Esophagus muscularis mucosa (tissue), 4 donors: ENCODE data around the gene SNX10.

Source experiments
- EP300 ChIP-seq: sonication (generic); formaldehyde crosslinking; IDR thresholded peaks from one replicate; pipeline ENCODE4 v1.6.1; 2017; ENCODE audit warnings: antibody characterized with exemption
- POLR2A ChIP-seq: fragments of 450-650 bp; IDR thresholded peaks from one replicate; pipeline ENCODE4 v1.6.1; 2017; ENCODE audit warnings: antibody characterized with exemption, moderate library complexity, mild to moderate bottlenecking, low read depth
- POLR2AphosphoS5 ChIP-seq, 2 donors: sonication (generic); formaldehyde crosslinking; IDR thresholded peaks; one replicate each; pipeline ENCODE4 v1.6.1; 2017; ENCODE audit warnings: antibody characterized with exemption in 2 of 2
- TF ChIP-seq, protein P1 (sequence below), 3 experiments: fragments of 200-600 bp in 2 of 3; fragments of 450-650 bp in 1 of 3; sonication (generic) in 2 of 3; IDR thresholded peaks; one replicate each; pipeline ENCODE4 v1.5.1; 2017 to 2019; ENCODE audit warnings: antibody characterized with exemption in 3 of 3, mild to moderate bottlenecking in 2 of 3, moderate library complexity in 1 of 3

DNA sequence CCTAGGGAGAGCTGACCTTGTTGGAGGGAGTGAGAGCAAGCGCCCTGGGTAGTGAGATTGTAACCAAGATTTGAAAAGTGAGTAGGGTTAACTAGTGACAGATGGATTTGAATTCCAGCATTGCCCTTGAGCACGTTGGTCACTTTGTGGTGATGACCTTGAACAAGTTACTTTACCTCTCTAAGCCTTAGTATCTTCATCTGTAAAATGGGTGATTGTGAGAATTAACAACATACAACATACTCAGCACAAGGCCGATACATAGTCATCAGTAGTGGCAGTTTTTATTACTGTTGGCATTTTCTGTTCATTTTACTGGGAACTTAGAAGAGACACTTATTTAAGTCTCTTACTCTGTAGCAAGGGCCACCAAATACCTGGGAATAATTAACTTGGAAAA is 25.5 kb downstream of the SNX10 start:
- TF ChIP-seq POLR2A (no peak), POLR2AphosphoS5 (IDR thresholded peaks at IDR 0.05) (no peak), EP300 (no peak)
- TF ChIP-seq, protein P1, sequence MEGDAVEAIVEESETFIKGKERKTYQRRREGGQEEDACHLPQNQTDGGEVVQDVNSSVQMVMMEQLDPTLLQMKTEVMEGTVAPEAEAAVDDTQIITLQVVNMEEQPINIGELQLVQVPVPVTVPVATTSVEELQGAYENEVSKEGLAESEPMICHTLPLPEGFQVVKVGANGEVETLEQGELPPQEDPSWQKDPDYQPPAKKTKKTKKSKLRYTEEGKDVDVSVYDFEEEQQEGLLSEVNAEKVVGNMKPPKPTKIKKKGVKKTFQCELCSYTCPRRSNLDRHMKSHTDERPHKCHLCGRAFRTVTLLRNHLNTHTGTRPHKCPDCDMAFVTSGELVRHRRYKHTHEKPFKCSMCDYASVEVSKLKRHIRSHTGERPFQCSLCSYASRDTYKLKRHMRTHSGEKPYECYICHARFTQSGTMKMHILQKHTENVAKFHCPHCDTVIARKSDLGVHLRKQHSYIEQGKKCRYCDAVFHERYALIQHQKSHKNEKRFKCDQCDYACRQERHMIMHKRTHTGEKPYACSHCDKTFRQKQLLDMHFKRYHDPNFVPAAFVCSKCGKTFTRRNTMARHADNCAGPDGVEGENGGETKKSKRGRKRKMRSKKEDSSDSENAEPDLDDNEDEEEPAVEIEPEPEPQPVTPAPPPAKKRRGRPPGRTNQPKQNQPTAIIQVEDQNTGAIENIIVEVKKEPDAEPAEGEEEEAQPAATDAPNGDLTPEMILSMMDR (IDR thresholded peaks at IDR 0.05), result no peak
